Fibroblast of villous mesenchyme (primary cell): ENCODE data around the gene ADAMTSL1. TPM values are rescaled to one million over a fixed set of nuclear protein-coding genes. Genes with fewer than 3 reads are reported as not detected.

Experiments
- DNase-seq: peaks from one replicate; pipeline ENCODE4 v3.0.0-alpha.2; 2010; ENCODE audit warnings: low read depth
- H3K4me3 ChIP-seq: 2 replicates; pipeline ENCODE4 v1.5.1; 2011; ENCODE audit warnings: low read depth, mild to moderate bottlenecking, low read length
- total RNA-seq: library from RNA; depleted of rRNA; stranded (reverse); fragments of >200 nt; gene quantifications from 2 replicates; pipeline ENCODE4 v1.2.3, GENCODE V29; 2012
- TF ChIP-seq, protein P1 (sequence below): IDR thresholded peaks from 2 replicates; pipeline ENCODE4 v1.5.1; 2012; ENCODE audit warnings: low read depth, mild to moderate bottlenecking, low read length; ENCODE audit not compliant: insufficient read depth

Gene ADAMTSL1
- total RNA-seq, 1 donor, result 3.0 TPM

GRCh38 chr9:18459962-18460584 lies 13.9 kb upstream of the ADAMTSL1 start:
- peak; percentile 78 for DNase-seq
- TF ChIP-seq, protein P1, sequence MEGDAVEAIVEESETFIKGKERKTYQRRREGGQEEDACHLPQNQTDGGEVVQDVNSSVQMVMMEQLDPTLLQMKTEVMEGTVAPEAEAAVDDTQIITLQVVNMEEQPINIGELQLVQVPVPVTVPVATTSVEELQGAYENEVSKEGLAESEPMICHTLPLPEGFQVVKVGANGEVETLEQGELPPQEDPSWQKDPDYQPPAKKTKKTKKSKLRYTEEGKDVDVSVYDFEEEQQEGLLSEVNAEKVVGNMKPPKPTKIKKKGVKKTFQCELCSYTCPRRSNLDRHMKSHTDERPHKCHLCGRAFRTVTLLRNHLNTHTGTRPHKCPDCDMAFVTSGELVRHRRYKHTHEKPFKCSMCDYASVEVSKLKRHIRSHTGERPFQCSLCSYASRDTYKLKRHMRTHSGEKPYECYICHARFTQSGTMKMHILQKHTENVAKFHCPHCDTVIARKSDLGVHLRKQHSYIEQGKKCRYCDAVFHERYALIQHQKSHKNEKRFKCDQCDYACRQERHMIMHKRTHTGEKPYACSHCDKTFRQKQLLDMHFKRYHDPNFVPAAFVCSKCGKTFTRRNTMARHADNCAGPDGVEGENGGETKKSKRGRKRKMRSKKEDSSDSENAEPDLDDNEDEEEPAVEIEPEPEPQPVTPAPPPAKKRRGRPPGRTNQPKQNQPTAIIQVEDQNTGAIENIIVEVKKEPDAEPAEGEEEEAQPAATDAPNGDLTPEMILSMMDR, result no peak
- no peak overlapping the region for H3K4me3 ChIP-seq

DNA sequence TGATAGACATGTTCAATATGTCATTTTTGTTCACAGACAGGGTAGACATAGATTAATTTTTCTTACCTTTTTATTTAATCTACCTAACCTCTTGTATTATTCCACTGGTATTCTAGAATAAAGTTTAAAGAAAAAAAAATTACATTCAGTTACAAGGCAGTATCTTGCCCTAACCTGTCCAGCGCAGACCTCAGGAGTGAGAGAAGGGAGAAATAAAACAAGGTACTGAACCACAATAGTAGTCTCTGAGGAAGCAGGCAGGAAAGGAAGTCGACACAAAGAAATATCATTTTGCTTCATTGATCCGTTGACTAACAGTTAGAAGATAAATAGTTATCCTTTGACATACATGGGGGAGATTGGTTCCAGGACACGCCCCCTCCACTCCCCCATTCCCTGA lies 12.5 kb upstream of the ADAMTSL1 start:
- DNase-seq, result no peak
- H3K4me3 ChIP-seq, result no peak overlapping the region
- TF ChIP-seq, protein P1, result no peak

DNA sequence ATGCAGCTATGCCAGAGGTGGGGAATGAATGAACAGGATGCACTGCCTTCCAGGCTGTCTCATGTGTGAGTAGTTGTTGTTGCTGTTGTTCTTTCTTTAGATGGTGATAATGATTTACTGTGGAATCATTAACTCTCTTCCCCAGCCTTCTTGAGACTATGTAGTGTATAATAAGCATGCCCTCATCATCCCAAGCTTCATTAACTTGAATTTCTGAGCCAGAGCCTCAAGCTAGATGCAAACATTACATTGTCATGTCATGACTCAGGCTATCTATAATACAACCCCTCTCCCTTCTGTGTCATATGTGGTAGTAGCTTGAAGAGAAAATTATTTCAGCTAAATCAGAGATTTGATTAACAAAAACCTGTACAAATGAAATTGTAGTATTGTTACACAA lies 10.0 kb upstream of the ADAMTSL1 start:
- TF ChIP-seq, protein P1, result no peak
- no peak overlapping the region for H3K4me3 ChIP-seq
- DNase-seq, result no peak

- H3K4me3 ChIP-seq, result no peak overlapping the region
- DNase-seq, result peak; percentile 26
- TF ChIP-seq, protein P1, result no peak
These were observed 7.9 kb upstream of the ADAMTSL1 start for GRCh38 chr9:18466101-18466500.

DNA sequence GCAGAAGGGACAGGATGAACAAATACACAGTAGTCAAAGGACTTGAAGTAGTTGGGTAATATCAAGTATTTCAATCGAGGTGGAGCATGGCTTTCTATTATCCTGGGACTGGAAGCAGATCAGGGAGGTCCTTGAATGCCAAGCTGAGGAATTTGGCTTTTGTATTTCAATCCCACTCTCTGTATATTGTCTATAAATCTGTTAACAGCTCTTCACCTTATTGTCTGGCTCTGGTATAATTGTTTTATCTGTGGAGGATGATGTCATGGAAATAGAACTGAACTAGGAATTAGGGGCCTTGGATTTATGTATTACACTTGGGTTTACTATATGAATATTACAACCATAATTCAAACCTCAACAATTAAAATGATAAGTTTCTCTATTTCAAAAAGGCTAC lies 6.3 kb upstream of the ADAMTSL1 start:
- no peak for DNase-seq
- TF ChIP-seq, protein P1, result no peak
- no peak overlapping the region for H3K4me3 ChIP-seq

DNA sequence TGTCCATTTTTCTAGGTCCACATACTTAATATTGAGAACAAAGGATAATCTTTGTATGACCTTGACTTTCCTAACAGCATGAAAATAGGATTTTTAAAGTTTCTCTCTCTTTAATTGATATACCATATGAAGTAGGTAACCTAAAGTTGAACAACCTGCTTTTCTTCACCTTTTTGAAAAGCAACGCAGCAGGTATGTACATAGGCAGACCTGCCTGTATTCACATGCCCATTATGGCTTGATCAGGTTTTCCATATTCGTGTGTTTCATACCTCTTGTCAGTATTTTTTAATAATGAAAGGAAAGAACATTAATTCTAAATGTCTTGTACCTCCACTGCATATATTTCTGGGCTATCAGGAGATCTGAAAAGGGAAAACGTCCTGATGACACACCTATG lies 1.5 kb upstream of the ADAMTSL1 start:
- no peak overlapping the region for H3K4me3 ChIP-seq
- DNase-seq, result no peak
- TF ChIP-seq, protein P1, result no peak

DNA sequence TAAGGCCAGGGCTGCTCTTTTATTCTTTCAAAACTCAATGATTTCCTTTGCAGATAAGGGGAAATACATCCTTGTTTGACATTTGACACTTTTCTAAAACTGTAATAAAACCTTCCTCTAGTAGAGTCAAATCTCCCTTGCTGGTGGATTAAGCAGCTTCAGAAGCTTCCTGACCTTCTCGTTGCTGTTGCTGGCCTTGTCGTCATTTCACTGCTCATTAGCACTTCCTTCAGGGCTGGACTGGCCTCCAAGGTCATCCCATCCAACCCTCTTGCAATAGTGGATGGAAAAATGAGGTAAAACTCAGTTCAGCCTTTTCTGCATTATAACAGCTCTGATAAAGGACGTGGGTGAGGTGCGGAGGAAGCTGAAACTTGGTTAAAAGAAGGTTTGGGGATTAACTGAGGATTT lies 1.1 kb upstream of the ADAMTSL1 start:
- peak; percentile 58 for DNase-seq
- TF ChIP-seq, protein P1, result no peak
- H3K4me3 ChIP-seq, result no peak overlapping the region
